ENCODE data around the gene PLEKHA6.

PLEKHA6 gene

DNA sequence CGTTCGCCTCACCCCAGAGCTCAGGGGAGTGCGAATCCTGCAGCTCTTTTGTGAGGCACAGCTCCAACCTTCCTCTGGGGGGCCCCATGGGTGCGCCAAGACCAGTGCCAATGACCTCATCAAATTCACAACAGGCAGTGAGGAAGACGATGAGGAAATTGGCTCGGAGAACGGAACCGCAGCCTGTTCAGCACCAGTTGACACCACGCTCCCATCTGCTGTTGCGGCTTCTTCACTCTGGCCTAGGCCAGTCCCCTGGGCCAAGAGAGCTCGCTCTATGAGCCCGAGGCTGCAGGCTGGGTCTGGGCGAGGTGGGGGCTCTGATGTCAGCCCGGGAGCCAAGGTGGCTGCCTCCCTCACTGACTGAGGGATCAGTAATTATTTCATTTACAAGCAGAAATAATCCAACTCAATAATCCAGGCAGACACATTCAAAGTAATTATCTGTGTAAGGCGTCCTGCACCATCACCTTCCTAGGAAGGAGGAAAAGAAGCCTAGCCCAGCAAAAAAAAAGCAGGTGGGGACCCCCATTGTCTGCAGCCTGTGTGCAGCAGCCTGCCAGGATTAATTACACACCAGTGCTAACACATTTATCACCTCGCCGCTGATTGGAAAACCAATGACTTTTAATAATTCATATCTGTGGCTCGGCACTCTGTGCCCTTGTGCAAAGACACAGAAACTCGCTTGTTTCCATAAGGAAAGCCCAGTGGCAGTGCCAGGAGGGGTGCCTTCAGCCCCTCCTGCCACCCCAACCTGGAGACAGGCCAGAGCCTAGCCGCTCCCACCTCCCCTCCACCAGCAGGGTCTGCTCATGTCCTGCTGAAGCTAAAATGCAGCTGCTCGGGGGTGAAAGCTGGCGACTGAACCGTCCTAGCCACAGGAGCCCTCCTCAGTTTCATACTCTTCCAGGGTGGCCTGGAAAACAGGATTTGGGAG is 1.9 kb downstream of the PLEKHA6 start:
- no peak for DNase-seq (ENCODE audit: low read depth)

DNA sequence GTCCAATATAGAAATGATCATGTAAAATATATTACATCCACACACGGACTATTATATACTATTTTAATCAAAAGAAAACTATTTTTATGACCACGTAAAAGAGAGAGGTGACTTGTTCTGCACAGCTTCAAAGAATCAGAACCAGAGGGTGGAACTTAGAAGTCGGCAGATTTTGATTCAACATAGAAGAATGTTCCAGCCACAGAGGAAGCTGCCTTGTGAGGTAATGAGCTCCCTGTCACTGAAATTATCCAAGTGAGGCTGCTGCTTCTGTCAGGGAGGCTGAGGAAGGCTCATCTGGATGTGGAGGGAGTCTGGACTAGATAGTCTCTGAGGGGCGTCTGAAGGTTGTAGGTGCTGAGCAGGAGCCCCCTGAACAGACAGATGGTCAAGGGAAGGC is 2.7 kb downstream of the PLEKHA6 start:
- no peak for DNase-seq (ENCODE audit: low read depth)

DNA sequence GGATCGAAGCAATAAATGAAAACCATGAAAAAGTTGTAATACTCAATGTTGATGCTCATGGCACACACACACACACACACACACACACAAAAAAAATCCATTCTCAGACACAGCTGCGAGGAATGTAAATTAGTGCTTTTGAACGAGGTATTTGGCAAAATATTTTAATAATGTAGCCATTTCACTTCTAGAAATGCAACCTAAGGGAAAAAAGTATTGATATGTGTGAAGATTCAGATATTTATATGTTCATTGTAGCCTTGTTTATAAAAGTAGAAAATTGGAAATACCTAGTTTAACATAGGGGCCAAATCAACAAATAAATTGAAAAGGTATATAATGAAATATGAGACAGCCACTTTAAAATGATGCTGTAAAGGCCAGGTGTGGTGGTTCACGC is 3.8 kb downstream of the PLEKHA6 start:
- no peak for DNase-seq (ENCODE audit: low read depth)

DNA sequence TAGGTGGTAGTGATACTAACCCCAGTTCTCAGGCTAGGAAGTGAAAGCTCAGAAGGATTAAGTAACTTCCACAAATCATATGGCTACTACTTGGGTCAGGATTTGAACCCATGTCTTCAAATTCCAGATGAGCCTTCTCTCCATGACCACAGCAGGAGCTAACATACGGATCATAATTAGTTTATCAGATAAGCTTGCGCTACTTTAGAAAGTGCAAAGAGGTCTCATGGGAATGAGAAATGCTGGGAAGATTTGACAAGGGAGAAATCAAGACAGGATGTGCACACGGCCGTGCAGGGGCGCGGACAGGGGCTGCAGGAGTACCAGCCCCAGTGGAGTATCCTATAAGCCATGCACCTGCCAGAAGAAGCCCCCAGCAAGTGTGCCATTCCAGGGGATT is 5.2 kb downstream of the PLEKHA6 start:
- DNase-seq (ENCODE audit: low read depth), result no peak

DNA sequence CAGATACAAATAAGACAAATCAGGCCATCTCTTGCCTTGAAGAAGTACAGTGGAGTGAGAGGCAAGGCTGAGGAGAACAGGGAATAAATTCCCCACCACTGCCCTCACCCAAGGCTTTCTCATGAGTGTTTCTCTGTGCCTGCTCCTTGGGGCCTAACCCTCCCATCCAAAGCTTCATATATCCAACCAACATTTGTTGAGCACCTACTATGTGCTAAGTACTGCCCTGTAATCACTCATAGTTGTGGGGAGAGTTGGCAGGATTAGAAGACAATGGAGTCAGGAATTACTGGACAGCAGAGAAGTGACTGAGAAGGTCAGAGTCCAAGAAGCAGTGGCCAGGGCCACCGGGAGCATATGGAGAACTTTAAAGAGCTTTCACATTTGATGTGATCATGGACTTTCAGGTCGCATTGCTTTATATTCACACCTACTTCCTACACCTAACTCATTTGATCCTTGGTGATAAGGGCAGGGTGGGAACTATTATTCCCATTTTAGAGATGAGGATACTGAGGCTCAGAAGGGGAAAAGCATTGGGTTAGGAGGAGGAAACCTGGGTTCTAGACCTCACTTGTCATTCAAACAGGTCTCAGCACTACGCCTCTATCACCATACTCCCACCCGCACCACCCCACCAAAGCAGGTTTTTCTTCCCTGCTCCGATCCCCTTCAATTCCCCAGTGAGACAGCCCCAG is 6.4 kb downstream of the PLEKHA6 start:
- no peak for DNase-seq (ENCODE audit: low read depth)

DNA sequence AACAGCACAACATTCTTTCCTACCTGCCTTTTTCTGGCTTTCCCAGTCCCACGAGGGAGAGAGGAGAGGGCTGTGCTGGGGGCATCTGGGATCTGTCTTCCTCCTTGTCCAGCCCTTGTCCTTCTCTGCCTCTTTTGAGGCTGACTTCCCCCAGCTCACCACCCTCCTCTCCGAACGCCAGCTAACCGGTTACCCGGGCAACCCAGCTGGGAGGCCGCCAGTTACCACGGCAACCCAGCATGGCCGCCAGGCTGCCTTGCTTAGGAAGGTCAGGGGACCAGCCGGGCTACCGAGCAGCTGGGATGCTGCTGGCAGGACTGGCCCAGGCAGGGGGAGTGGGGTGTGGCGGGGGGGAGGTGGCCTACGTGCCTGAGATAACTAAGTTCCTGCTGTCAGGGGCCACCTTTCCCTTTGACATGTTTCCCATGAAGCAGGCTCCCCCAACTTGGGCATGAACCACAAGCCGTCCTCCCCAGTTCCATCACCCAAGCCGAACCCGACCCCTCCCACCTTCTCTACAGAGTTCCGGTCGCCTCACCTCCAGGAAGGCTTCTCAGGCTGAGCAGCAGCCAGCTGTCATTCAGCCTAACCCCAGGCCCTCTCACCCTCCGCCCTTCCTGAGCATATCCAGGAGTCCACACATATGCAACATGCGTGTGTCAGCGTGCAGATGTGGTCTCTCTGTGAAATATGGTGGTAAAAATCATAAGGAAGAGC is 8.7 kb downstream of the PLEKHA6 start:
- no peak for DNase-seq (ENCODE audit: low read depth)

DNA sequence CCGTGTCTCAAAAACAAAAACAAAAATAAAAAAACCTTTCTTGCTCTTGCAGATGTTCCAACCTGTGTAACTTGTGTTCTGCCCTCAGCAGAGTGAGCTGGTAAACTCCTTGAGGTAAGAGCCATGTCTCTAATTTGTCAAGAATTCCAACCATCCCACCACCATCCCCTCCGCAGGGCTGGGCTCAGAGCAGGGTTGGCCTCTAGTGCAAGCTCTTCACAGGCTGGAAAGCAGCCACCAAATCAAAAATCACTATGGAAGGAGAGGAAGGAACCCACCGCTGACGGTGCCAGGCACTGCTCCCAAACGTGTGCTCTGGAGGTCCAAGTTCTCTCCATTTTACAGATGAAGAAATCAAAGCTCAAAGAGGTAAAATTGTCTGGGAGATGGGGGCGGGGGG is 9.4 kb downstream of the PLEKHA6 start:
- DNase-seq (ENCODE audit: low read depth), result no peak

DNA sequence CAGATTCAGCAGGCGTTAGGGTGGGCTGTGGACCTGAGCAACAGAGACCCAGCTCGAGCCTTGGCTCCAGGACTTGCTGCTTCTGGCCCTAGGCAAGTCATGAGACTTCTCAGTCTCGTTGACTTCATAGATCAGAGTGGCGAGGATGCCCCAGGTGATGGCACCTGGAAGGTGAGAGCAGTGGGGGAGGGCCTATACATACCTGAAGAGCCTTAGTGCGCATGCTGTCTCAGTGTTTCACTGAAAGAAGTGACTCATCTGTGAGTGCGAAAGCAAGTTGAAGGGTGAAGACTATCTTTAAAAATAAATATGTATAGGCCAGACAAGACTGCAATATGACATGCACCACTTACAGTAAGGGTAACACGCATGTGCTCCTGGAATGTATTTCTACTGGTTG is 10.1 kb downstream of the PLEKHA6 start:
- DNase-seq (ENCODE audit: low read depth), result no peak

DNA sequence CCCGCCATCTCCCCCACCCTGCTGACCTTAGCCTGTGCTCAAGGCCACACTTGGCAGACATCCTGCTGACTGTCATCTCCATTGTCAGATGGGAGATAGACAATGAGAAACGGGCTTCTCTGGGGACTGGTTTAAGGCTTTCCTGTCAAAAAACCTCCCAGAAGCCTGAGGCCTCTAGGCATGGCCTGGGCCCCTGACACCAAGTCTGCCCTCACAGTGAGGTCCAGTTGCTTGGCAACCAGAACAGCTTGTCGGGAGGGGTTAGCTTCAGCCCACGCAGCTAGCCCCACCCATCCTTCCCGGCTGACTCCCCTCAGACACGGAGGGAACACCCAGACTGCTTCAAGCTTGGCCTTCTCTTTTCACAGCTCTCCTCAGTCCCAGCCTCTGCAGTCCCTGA is 11.0 kb downstream of the PLEKHA6 start:
- DNase-seq (ENCODE audit: low read depth), result no peak

DNA sequence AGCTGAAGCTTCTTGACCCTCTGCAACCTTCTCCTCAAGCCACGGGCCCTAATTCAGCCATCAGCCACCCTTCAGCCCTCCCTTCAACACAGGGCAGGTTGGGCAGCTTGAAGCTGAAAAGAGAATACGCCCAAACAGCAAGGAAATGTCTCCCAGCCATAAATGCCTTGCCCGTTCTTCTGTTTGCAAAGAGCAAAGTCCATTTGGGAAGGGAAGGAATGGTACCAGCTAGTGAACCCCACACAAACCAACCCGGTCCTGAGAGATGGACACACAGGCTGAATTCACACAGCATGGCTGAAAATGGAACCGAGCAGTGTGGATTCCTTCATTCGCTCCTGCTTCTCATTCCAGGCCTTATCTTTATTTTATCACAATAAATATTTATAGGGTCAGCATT is 11.5 kb downstream of the PLEKHA6 start:
- DNase-seq (ENCODE audit: low read depth), result no peak

DNA sequence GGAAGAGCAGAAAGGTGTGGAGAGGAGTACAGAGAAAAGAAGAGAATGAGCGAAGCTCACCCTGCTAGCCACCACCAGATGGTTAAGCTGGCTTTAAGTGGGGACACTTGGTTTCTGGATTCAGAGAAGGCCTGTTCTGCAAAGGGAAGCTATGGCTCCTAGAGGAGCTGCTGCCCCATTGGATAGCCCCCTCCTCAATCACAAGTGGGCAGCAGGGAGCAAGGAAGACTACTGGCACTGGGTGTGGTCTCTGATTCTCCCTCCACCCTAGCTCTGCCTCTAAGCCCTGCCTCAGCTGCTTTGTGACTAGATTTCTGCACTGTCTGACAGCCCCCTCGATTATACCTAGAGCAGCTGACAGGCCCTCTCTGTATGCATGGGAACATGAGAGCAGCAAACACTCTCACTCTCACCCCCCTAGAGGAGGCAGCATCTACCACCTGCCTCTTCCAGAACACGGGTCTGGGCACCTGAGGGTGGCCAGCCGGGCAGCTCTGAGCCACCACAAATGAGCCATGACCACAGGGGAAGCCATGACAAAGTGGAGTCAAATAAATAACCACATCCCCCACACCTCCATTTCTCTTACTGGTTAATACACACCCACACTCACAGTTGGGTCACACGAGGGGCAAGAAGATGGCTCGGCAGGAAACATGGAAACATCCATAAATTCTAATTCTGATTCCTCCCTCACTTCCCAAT is 13.6 kb downstream of the PLEKHA6 start:
- DNase-seq (ENCODE audit: low read depth), result no peak

DNA sequence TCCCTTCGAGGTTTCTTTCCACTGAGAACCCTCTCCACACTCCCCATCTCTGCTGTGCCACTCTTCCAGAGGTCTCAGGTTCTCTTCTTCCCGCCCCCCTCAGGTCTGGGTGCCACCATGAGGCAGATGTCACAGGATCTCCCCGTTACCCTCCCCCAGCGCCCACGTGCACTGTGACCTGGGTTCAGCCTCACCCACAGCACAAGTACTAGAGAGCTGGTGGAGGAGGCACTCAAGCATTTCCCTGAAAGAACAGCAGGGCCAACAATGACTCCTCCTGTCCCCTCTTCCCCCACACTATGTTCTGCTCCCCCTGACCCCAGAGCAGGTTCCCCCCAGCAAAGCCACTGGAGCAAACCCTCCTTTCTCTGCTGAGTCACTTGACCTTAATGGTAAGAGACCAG is 14.3 kb downstream of the PLEKHA6 start:
- DNase-seq (ENCODE audit: low read depth), result no peak

DNA sequence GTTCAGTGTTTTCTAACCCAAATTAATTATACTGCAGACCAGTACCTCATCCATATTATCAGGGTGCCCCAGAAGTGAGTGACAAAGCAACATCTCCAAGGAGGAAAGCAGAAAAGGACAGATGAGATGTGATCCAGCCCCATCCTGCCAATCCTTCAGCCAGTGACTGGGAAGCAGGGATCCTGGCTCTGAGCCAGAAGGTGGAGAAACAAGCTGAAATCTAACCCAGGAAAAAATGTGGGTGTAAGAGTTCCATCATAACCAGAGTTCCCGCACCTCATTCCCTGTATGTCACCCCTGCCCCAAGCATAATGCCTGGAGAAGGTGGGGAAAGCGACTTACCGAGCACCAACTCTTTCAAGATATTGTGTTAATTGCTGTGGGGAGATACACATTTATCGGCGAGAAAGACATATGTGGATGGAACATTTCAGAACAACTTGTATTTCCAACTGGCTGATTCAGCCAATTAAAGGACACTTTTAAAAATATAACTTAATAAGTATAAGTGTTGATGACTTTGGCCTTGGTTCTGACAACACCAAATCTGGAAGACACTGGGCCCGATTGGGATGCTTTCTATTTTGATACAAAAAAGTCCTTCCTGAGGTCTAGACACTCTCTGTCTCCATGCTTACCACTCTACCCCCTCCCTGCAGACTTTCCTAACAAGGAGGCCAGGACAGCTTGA is 14.9 kb downstream of the PLEKHA6 start:
- no peak for DNase-seq (ENCODE audit: low read depth)

DNA sequence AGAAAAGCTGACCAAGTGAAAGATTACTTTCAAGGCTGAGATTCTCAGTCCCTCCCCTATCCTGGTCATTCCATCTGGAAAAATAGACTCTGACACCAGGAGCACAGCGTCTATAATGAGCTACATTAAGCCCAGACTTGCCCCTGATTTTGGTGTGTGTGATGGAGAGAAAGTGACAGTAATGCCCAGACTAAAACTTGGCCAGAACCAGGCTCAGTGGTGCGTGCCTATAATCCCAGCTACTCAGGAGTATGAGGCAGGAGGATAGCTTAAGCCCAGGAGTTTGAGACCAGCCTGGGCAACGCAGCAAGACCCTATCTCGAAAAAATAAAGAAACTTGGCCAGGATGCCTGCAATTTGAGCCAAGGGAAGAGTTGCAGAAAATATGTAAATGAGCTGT is 15.9 kb downstream of the PLEKHA6 start:
- DNase-seq (ENCODE audit: low read depth), result no peak

DNA sequence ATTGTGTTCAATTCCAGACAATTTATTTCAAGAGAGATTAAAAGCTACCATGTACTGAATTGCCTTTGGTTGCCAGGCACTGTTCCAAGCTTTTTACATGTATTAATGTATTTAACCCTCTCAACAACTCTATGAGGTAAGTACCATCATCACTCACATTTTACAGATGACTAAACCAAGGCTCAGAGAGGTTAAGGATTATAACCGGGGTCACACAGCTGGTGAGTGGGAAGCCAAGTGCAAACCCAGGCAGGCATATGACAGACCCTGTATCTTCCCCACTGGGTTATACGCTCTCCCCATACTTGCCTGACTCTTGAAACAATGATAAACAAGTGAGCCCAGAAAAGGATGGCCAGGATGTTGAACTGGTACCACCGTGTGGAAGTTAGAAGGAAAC is 16.5 kb downstream of the PLEKHA6 start:
- DNase-seq (ENCODE audit: low read depth), result no peak

DNA sequence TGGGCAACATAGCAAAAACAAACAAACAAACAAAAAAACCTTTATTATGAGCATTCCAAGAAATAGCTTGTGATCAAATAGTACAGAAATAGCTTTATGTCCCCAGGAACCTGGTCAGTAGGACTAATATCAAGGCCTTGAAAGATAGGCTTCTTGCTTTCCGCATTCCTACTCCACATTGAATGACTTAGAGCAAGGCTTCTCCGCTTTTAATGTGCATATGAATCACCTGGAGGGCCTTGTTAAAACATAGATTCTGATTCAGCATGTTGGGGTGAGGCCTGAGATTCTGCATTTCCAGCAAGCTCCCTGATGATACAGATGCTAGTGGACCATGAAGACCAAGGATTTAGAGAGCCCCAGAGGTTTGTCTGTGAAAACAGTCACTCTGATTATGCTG is 17.4 kb downstream of the PLEKHA6 start:
- no peak for DNase-seq (ENCODE audit: low read depth)

DNA sequence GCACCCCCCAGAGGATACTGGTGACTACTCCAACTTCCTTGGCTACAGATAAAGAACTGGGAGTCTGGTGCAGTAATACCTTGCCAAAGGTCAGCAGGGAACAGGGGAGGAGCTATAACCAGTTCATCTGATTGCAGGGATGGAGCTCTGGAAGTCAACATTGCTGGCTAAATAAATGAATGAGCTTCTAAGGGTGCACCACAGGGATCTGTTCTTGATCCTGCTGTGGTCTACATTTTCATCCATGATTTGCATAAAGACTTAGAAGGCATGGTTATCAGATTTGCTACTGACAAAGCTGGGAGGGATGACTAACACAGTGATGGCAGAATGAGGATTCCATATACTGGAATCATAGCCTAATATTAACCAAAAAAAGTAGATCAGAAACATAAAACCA is 18.3 kb downstream of the PLEKHA6 start:
- no peak for DNase-seq (ENCODE audit: low read depth)

DNA sequence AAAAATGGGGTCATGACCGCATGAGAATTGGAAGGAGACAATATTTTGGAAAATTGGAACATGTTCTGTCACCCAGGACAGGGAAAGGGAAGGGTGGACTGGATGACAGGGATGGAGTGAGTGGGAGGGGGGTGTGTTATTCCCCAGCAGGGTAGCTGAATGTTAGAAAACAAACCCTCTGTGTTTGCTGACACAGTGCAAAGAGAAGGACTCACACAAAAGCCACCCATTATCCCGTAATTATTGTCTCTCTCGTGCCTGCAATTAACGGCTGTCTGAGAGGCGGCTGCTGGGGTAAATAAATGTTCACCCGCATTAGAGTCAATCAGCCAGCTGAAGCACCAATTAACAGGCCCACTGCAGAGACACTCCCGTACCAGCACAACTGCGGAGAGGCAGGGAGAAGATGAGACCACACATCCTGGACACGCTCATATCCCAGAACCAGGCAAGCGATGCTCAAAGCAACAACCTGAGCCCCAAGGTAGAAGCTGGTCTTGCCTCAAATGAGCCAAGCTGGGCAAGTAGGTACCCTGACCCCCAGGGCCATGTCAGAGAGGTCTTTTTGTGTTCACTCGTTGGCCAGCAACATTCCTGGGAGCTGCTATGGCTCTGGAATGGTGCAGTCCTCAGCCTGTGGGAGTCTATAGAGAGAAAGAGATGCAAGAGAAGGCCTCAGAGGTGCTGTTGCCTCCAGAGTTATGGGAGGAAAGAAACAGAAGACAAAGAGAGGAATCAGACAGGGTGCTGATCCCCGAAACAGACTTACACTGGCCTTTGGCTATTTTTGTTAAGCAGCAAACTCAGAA is 19.4 kb downstream of the PLEKHA6 start:
- no peak for DNase-seq (ENCODE audit: low read depth)

DNA sequence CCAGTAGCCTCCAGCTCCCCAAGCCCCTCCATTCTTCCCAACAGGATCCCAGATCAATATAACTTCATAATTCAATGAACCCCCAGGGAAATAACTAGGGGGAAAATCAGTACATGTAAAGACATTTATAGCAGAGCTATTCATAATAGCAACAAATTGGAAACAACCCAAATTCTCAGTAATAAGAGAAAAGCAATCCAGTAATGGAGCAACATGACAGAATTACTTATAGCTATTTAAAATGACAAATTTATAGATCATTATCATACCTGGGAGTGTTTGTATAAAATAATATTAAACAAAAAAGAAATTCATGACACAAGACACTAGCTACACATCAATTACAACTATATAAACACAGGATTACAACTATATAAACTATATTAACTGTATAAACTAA is 20.2 kb downstream of the PLEKHA6 start:
- no peak for DNase-seq (ENCODE audit: low read depth)

DNA sequence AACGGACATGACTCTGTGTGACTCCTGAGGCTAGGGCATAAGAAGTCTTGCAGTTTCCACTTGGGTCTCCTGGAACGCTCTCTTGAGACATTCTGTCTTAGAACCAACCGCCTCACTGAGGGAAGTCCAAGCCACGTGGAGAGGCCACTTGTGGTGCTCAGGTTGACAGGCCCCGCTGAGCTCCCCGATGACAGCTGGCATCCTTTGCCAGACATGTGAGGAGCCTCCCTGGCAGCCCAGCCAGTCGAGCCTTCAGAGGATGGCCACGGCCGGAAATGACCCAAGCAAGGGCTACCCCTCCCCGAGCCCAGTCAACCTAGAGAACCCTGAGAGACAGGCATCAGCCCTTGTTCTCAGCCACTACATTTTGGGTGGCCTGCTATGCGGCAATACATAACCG is 20.7 kb downstream of the PLEKHA6 start:
- no peak for DNase-seq (ENCODE audit: low read depth)

DNA sequence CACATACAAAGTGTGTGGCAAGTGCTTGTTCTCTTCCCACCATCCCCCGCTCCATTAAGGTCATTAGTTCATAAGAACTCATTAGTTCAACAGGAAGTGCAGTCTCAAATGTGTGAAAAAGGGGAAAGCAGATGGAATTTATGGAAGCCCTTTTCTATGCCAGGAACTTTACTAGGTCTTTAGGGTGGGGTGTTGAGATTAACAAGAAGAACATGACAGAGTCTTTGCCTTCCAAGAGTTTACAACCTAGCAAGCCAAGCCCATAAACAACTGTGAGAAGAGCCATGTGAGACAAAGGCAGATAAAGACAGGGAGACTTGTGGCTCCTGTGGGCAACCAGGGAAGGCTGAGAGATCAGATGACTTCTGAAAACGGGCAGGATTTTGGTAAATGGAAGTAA is 21.4 kb downstream of the PLEKHA6 start:
- DNase-seq (ENCODE audit: low read depth), result no peak

Measured in T follicular helper cell (primary cell).